ENCODE measurements around the gene EPB41L2.
"Not testable (repeated sequence)": the region's sequence is repeated elsewhere in the genome, so short reads cannot be mapped to it uniquely, and the experiment has no call there.

EPB41L2 gene

DNA sequence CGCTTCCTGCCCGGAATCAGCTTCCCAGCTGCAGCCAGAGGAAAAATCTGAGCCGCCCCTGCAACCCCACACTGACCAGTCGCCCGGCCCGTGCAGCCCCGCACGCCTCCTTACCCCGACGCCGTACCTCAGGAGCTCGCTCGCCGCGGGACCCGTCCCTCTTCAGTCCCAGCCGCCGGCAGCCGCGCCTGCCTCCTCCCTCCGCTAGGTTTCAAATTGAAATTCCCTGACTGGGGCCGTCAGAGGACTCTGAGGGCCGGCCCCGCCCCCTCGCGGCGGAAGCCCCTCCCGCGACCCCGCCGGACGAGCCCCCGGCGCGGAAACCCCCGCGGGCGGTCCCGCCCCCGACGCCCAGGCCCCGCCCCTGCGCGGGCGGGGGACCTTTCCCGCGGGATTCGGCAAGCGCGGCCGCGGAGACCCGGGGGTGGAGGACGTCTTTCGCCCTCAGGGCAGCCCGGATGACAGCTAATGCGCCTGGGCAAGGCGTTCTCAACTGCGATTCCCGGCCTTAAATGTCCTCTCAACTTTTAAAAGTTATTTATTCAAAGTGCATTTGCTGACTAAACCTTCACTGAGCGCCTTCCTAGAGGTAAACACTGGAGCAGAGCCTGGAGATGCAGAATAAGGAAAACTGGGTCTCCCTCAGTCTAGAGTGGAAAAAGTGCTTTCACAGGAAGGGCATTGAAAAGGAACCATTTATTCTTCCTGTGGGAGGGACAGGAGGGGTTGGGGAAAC is at the start of gene EPB41L2:
Gene EPB41L2 (minus strand): TSS at position 218 of the 736 bp plus-strand sequence. CDS start 106,760 bp downstream, outside the sequence.
- FAIRE-seq (no peak), DNase-seq (ENCODE audit: low spot score) (peak; percentile 94)

DNA sequence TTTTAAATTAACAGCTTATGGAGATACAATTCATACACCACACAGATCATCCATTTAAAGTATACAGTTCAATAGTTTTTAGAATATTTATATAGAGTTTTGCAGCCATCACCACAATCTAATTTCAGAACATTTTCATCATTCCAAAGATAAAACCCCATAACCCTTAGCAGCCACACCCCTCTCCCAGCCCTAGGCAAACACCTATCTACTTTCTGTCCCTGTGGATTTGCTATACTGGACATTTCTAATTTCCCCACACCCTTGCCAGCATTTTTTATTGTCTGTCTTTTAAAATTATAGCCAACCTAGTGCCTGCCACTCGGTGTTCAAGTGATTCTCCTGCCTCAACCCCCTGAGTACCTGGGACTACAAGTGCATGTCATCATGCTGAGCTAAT is 49.2 kb upstream of the EPB41L2 start:
- no peak for DNase-seq (ENCODE audit: low spot score)

DNA sequence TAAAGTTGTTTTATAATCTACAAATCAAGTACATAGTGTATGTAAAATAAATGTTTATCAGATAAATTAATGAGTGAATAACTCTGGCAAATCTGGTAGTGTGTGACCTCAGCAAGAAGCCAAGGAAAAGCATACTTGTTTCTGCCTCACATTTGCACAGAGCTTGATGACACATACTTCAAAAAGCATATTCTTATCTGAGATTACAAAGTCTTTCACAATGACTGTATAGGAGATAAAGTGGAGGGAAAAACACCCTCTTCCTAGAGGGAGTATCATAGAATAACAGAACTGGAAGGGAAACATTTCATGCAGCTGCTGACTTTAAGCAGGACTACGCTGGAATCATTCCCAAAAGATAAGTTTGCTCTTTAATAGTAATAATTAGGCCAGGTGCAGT is 44.1 kb upstream of the EPB41L2 start:
- FAIRE-seq (no peak), DNase-seq (ENCODE audit: low spot score) (no peak)

More for the DNA sequence above, 49.2 kb upstream of the EPB41L2 start:
- FAIRE-seq, result no peak

DNA sequence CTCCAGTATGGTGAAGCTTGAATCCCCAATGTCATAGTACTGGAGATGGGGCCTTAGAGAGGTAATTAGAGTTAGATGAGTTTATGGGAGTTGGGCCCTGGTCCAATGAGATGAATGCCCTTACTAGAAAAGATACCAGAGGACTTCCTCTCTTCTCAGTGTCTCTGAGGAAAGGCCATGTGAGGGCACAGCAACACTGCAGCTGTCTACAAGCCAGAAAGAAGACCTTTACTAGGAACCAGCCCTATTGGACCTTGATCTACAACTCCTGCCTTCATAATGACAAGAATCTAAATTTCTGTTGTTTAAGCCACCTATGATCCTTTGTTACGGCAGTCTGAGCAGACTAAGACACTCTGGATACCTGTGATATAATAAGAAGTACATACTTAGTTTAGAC is 40.9 kb upstream of the EPB41L2 start:
- FAIRE-seq (no peak), DNase-seq (ENCODE audit: low spot score) (no peak)

DNA sequence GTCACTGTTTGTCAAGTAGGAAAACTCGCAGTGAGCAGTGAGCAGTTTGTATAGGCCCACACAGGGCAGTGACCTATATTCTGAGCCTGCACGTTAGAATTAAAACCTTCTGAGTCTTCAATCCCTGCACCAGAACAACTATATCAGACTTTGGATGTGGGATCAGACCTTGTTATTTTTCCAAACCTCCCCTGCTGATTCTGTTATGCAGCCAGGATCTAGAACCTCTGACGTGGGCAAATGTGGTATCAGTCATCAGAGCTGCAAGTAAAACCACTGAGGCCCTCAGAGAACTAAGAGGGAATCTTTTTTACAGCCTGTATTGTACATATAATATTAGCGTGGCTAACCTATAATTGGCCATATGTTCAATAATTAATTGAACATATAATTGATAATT is 40.3 kb upstream of the EPB41L2 start:
- DNase-seq (ENCODE audit: low spot score) (no peak), FAIRE-seq (no peak)

DNA sequence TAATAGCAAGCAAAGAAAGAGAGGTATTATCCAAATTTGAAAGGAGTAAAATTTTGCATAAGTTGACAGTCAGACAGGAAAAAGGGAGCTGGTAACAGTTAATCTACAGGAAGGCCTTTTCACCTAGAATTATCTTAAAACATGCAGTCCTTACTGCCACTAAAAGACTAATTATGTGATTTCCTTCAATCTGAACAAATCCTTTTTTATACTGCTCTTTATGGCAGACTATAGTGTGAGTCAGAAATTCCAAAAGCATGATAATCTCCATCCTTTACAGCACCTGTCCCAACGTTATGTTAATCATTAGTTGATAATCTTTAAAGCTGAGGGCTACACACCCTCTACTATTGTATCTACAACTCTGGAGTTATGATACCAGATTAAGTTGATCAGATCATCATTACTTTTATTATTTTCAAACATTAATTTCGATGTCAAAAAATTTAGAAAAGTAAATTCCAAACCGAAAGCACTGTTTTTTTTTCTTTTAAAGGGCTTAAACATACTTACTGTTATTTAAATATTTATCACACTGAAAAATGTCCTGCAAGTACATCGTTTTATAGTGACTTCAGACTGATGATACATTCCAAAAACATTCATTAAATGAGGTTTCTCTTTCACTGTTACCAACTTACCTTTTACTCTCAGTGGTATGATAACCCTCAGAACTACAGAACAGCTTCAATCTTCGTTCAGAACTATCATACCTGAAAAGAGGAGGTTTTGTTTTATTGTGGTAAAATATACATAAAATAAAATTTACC is 39.1 kb upstream of the EPB41L2 start:
- no peak for FAIRE-seq
- peak; percentile 16 for DNase-seq (ENCODE audit: low spot score)

DNA sequence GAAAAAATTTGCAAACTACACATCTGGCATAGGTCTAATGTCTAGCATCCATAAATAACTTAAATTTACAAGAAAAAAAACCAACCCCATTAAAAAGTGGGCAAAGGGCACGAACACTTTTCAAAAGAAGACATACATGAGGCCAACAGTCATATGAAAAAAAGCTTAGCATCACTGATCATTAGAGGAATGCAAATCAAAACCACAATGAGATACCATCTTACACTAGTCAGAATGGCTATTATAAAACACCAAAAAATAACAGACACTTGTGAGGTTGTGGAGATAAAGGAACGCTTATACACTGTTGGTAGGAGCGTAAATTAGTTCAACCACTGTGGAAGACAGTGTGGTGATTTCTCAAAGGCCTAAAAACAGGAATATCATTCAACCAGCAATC is 33.7 kb upstream of the EPB41L2 start:
- no peak for DNase-seq (ENCODE audit: low spot score)
- no peak for FAIRE-seq

DNA sequence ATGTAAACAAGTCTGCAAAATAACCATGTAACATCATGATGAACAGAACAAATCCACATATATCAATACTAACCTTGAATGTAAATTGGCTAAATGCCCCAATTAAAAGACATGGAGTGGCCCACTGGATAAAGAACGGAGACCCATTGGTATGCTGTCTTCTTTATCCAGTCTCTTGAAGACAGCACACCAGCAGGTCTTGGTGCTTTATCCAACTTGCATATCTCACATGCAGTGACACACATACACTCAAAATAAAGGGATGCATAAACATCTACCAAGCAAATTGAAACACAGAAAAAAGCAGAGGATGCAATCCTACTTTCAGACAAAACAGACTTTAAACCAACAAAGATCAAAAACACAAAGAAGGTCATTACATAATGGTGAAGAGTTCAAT is 30.3 kb upstream of the EPB41L2 start:
- no peak for FAIRE-seq
- no peak for DNase-seq (ENCODE audit: low spot score)

DNA sequence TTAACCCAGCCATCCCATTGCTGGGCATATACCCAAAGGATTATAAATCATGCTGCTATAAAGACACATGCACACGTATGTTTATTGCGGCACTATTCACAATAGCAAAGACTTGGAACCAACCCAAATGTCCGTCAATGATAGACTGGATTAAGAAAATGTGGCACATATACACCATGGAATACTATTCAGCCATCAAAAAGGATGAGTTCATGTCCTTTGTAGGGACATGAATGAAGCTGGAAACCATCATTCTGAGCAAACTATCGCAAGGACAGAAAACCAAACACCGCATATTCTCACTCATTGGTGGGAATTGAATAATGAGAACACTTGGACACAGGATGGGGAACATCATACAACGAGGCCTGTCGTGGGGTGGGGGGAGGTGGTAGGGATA is 28.9 kb upstream of the EPB41L2 start:
- FAIRE-seq; DNase-seq (ENCODE audit: low spot score): not testable (repeated sequence)

DNA sequence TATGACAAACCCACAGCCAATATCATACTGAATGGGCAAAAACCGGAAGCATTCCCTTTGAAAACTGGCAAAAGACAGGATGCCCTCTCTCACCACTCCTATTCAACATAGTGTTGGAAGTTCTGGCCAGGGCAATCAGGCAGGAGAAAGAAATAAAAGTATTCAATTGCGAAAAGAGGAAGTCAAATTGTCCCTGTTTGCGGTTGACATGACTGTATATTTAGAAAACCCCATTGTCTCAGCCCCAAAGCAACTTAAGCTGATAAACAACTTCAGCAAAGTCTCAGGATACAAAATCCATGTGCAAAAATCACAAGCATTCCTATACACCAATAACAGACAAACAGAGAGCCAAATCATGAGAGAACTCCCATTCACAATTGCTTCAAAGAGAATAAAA is 27.3 kb upstream of the EPB41L2 start:
- not testable (repeated sequence) for DNase-seq (ENCODE audit: low spot score); FAIRE-seq

DNA sequence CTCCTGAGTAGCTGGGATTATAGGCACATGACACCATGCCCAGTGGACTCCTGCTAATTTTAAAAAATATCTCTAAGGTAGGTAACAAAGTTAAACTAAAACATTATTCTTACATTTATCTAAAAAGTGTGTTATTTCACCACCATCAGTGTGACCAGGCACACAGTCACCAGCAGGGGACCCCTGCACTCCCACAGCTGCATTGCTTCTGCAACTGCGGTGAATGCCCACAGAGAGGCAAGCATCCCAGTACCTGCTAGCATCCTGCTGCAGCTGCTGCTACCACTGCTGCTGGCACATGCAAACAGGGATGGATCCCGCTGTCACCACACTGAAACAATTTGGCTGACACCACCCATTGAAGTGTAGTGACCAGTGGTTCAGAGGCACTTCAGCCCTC is 21.9 kb upstream of the EPB41L2 start:
- DNase-seq (ENCODE audit: low spot score), result no peak
- FAIRE-seq, result no peak

DNA sequence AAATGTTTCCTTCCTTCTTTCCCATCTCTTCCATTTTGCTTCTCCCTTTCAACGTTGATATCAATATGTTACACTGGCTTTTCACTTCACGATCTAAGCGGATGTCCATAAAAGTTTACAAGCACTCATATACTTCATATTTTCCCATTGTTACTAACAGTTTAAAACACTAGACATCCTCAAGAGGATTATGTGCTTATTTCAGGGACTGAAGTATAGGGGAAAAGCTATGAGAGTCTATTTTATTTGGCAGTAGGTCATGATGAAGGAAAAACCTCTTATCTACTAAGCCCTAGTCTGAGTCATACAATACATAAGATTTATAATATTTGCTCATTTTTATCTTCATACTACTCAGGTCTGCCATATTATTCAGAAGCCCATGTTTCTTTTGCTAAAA is 20.6 kb upstream of the EPB41L2 start:
- FAIRE-seq, result no peak
- no peak for DNase-seq (ENCODE audit: low spot score)

DNA sequence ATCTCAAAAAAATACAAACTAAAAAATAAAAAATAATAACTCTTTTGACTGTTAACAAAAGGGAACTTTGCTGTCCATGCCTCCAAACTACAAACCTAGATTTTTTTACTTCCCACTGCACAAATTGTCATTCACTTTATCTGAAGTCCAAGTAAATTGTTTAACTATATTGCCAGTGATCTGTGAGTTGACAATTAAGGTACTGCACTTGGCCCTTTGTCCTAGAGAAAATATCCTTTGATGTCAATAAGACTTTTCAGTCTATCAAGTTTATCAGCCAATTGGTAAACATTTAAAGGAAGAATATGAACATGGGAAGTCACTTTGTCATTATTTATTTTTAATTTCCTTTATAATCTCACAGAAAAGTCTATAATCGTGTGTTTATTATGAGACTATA is 19.3 kb upstream of the EPB41L2 start:
- FAIRE-seq, result no peak
- DNase-seq (ENCODE audit: low spot score), result no peak

DNA sequence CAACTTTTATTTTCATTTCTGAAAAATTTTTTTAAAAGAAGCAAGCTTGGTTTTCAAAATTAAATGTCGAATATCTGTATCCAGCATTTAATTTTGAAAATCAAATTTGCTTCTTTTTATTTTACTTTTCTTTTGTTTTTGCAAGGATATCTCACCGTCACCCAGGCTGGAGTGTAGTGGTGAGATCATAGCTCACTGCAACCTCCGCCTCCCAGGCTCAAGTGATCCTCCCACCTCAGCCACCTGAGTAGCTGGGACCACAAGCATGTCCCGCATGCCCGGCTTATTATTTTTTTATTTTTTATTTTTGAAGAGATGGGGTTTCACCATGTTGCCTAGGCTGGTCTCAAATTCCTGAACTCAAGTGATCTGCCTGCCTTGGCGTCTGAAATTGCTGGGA is 17.0 kb upstream of the EPB41L2 start:
- no peak for DNase-seq (ENCODE audit: low spot score)
- no peak for FAIRE-seq

DNA sequence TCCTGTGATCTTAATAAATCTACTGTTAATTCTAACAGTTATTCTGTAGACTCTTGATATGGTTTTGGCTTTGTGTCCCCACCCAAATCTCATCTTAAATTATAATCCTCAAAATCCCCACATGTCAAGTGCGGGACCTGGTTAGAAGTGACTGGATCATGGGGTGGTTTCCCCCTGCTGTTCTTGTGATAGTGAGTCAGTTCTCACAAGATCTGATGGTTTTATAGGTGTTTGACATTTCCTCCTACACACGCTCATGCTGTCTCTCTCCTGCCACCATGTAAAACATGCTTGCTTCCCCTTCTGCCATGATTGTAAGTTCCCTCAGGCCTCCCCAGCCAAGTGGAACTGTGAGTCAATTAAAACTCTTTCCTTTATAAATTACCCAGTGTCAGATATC is 10.5 kb upstream of the EPB41L2 start:
- FAIRE-seq (no peak), DNase-seq (ENCODE audit: low spot score) (no peak)

DNA sequence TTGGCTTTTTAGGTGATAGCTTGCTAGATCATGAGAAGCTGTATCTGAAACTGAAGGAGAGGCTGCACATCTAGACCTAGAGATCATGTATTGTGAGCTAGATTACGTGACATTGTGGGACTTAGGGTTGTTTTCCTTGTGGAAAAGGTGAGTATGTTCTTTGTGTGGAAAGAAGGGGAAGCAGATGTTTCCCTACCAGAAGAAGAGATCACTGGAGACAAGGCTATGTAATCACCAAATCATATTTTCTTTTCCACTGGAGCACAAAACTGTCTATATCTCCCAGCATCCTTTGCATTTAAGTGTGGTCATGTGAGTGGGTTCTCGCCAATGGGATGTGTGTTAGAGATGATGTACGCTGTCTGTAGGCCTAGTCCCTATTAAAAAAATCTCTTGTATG is 7.0 kb upstream of the EPB41L2 start:
- DNase-seq (ENCODE audit: low spot score) (no peak), FAIRE-seq (peak; percentile 30)

DNA sequence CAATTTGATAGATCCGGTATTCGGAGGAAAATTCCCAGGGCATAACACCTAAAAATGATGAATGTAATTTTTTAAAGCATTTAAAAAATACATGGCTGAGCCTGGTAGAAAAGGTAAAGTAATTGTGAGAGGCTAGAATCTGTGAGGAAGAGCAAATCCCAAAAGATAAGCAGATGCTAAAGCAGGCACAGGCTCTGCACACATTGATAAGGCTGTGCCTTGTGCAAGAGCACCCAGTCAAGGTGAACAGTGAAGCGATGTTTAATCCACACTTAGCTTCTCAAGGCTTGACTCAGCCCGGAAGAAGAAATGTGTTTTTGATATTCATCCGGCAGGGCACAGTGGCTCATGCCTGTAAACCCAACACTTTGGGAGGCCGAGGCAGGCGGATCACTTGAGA is 5.1 kb upstream of the EPB41L2 start:
- FAIRE-seq (no peak), DNase-seq (ENCODE audit: low spot score) (no peak)

DNA sequence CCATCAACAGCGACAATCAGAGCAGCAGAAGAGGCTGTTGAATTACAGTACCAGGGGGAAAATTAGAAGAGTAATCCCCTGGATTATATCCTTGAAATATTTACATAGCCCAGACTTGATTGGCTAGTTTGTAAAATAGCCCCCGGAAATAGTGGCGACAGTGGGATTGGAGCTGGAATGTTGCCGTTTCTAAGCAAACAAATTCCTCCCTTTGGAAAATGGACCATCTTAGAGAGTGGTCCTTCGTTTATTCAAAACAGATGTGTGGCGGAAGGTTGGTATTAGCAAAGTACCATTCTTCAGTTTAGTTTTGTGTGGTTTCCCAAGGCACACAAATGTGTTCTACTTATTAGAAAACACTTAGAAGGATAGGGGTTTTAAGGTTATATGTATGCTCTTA is 4.5 kb upstream of the EPB41L2 start:
- DNase-seq (ENCODE audit: low spot score), result no peak
- FAIRE-seq, result no peak

DNA sequence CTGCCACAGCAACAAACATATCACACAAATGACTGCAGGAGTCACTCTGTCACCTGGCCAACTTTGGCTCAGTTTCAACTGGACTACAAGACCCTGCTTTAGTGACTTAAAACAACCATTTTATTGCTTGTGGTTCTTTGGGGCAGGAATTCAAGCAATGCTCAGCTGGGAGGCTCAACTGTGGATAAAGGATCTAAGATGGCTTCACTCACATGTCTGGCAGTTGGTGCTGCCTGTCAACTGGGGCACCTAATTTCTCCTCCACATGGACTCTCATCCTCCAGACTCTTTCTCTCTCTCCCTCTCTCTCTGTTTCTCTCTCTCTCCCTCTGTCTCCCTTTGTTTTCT is 2.8 kb upstream of the EPB41L2 start:
- FAIRE-seq, result no peak
- no peak for DNase-seq (ENCODE audit: low spot score)

DNA sequence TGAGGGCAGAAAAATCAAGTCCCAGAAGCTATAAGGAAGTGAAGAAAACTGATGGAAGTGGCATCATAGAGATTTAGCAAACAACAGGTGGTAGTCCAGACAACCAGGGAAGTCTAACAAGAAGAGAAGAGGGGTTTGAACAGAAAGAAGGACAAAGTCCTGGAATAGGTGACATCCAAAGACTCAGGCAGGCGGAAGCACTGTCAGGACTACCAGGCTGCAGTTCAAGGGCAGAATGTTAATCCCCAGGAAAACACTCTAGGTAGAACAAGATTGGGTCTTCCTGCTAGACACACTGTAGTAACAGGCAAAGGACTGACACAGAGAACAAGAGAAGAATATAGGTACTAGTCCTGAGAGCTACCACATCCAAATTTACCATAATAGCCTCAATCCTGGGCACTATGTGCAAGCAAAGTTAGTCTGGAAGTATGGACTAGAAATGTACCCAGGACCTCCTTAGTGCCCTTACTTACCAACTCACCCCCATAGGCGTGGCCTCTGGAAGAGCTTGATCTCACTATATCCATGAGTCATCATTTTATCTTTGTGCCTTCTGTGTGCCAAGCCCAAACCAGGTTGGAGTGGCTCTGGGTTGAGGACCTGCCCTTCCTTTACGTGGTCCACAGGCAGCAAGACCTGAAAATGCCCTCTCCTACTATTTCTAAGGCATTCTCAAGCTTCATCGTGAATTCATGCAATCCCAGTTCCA is 2.2 kb upstream of the EPB41L2 start:
- FAIRE-seq, result no peak
- DNase-seq (ENCODE audit: low spot score), result no peak

DNA sequence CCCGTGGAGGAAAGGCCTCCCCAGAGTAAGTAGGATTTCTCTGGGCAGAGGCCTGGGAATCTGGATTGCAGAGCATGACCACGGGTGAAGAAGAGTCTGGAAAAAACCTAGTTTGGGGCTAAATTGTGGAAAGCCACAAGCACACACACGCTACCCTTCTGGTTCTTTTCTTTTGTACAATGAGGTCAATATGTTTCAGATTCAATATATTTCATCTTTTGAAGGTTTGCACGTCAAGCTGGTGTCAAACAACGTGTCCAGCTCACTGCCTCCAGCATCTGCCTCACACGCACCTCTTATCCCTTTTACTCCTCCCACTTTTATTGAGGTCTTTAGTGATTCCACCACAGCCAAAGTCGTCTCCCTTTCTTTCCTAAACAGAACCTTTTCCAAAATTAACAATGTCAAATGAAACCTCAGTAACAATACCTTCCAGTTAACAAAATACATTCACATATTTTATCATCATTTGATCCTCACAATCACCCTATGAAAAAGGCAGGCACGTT is 773 bp upstream of the EPB41L2 start:
- no peak for DNase-seq (ENCODE audit: low spot score)
- FAIRE-seq, result no peak

All from urothelium cell line (cell line).